SH-SY5Y (cell line): ENCODE results near the gene KRTAP5-1.
"Not testable (repeated sequence)": the region's sequence is repeated elsewhere in the genome, so short reads cannot be mapped to it uniquely, and the experiment has no call there.

Experiments used
- GATA2 ChIP-seq: IDR thresholded peaks from 2 replicates; pipeline ENCODE4 v1.6.1; 2011; ENCODE audit warnings: mild to moderate bottlenecking, low read depth, low read length
- GATA3 ChIP-seq: IDR thresholded peaks from 2 replicates; pipeline ENCODE4 v1.6.1; 2011; ENCODE audit warnings: low read depth, mild to moderate bottlenecking, low read length, moderate library complexity

The KRTAP5-1 gene

GRCh38 chr11:1584661-1585370 is at the start of gene KRTAP5-1:
Gene KRTAP5-1 (minus strand): TSS chr11:1585283. CDS start chr11:1585249, 34 bp downstream.
- not testable (repeated sequence) for TF ChIP-seq GATA3, GATA2

- TF ChIP-seq GATA3: no peak
- TF ChIP-seq GATA2: no peak
Observed at GRCh38 chr11:1633864-1634263, 48.8 kb upstream of the KRTAP5-1 start.

GRCh38 chr11:1632053-1632714 is 47.1 kb upstream of the KRTAP5-1 start:
- TF ChIP-seq GATA2 (no peak), GATA3 (no peak)

- peak; percentile 57 for TF ChIP-seq GATA2
- TF ChIP-seq GATA3: no peak
Observed at GRCh38 chr11:1631066-1631568, 46.0 kb upstream of the KRTAP5-1 start.

GRCh38 chr11:1630271-1630670 is 45.2 kb upstream of the KRTAP5-1 start:
- TF ChIP-seq GATA2: no peak

- no peak for TF ChIP-seq GATA3
- no peak for TF ChIP-seq GATA2
Observed at GRCh38 chr11:1629326-1630185, 44.5 kb upstream of the KRTAP5-1 start, which contains the start of gene KRTAP5-5. Gene KRTAP5-5 (plus strand): TSS chr11:1629775. CDS start chr11:1629841, 66 bp downstream.

- TF ChIP-seq GATA2 (no peak), GATA3 (no peak)
Observed at GRCh38 chr11:1628506-1629325, 43.6 kb upstream of the KRTAP5-1 start.

GRCh38 chr11:1625541-1625940 is 40.5 kb upstream of the KRTAP5-1 start:
- no peak for TF ChIP-seq GATA2
- no peak for TF ChIP-seq GATA3

GRCh38 chr11:1624621-1625020 is 39.5 kb upstream of the KRTAP5-1 start:
- no peak for TF ChIP-seq GATA3
- no peak for TF ChIP-seq GATA2

GRCh38 chr11:1623716-1624115 is 38.6 kb upstream of the KRTAP5-1 start:
- no peak for TF ChIP-seq GATA2
- TF ChIP-seq GATA3: no peak

- TF ChIP-seq GATA2 (no peak), GATA3 (no peak)
Observed at GRCh38 chr11:1622086-1622485, 37.0 kb upstream of the KRTAP5-1 start, which contains the start of gene KRTAP5-4. Gene KRTAP5-4 (minus strand): TSS chr11:1622138. CDS start chr11:1622093, 45 bp downstream.

- TF ChIP-seq GATA3 (no peak), GATA2 (no peak)
Observed at GRCh38 chr11:1619449-1619848, 34.4 kb upstream of the KRTAP5-1 start.

- TF ChIP-seq GATA3 (no peak), GATA2 (no peak)
Observed at GRCh38 chr11:1618231-1618630, 33.1 kb upstream of the KRTAP5-1 start.

GRCh38 chr11:1608363-1608762 is 23.3 kb upstream of the KRTAP5-1 start, which contains the start of gene KRTAP5-3:
Gene KRTAP5-3 (minus strand): TSS chr11:1608463. CDS start chr11:1608385, 78 bp downstream.
- no peak for TF ChIP-seq GATA3
- TF ChIP-seq GATA2: no peak

- TF ChIP-seq GATA2 (no peak), GATA3 (no peak)
Observed at GRCh38 chr11:1604711-1605110, 19.6 kb upstream of the KRTAP5-1 start.
